Raji (cell line): Measurements from ENCODE around the gene FOXA3.

Source experiments
- POLR2A ChIP-seq: IDR thresholded peaks from 2 replicates; pipeline ENCODE4 v1.6.1; 2011; ENCODE audit warnings: low read depth, low read length, control low read depth; ENCODE audit not compliant: insufficient read depth

Gene FOXA3

GRCh38 chr19:45890877-45891276 lies 26.8 kb downstream of the FOXA3 start:
- no peak for TF ChIP-seq POLR2A

GRCh38 chr19:45895519-45895972 lies 31.4 kb downstream of the FOXA3 start:
- no peak for TF ChIP-seq POLR2A

- TF ChIP-seq POLR2A, result no peak
Observed at GRCh38 chr19:45897261-45897812, 33.2 kb downstream of the FOXA3 start.

- TF ChIP-seq POLR2A, result no peak
Observed at GRCh38 chr19:45899253-45899652, 35.1 kb downstream of the FOXA3 start.

GRCh38 chr19:45899919-45900589 lies 35.9 kb downstream of the FOXA3 start:
- no peak for TF ChIP-seq POLR2A

GRCh38 chr19:45900738-45901431 lies 36.8 kb downstream of the FOXA3 start:
- TF ChIP-seq POLR2A, result no peak

- no peak for TF ChIP-seq POLR2A
Observed at GRCh38 chr19:45901432-45901911, 37.3 kb downstream of the FOXA3 start.

- no peak for TF ChIP-seq POLR2A
Observed at GRCh38 chr19:45901912-45902650, 38.0 kb downstream of the FOXA3 start, which contains the start of gene MYPOP. Gene MYPOP, minus strand, starts transcription at chr19:45902613. Its CDS starts 840 bp downstream, at chr19:45901773.

- TF ChIP-seq POLR2A, result peak; percentile 98
Observed at GRCh38 chr19:45902651-45903625, 38.8 kb downstream of the FOXA3 start.

- no peak for TF ChIP-seq POLR2A
Observed at GRCh38 chr19:45905011-45905410, 40.9 kb downstream of the FOXA3 start.

GRCh38 chr19:45906221-45906620 lies 42.1 kb downstream of the FOXA3 start:
- TF ChIP-seq POLR2A, result no peak

GRCh38 chr19:45908956-45909355 lies 44.8 kb downstream of the FOXA3 start:
- no peak for TF ChIP-seq POLR2A

GRCh38 chr19:45911291-45911690 lies 47.2 kb downstream of the FOXA3 start:
- TF ChIP-seq POLR2A, result no peak
